Ishikawa (cell line): ENCODE results near the gene ANGEL2.

Experiments
- CEBPB ChIP-seq: IDR thresholded peaks from 2 replicates; pipeline ENCODE4 v1.6.1; 2012
- CREB1 ChIP-seq: IDR thresholded peaks from 2 replicates; pipeline ENCODE4 v1.6.1; 2012; ENCODE audit warnings: low read depth
- EP300 ChIP-seq: IDR thresholded peaks from 2 replicates; pipeline ENCODE4 v1.6.1; 2012; ENCODE audit warnings: borderline replicate concordance
- FOXM1 ChIP-seq: IDR thresholded peaks from 2 replicates; pipeline ENCODE4 v1.6.1; 2012; ENCODE audit warnings: low read depth, borderline replicate concordance
- NFIC ChIP-seq: IDR thresholded peaks from 2 replicates; pipeline ENCODE4 v1.6.1; 2012
- RAD21 ChIP-seq: IDR thresholded peaks from 2 replicates; pipeline ENCODE4 v1.6.1; 2012; ENCODE audit warnings: low read depth
- TAF1 ChIP-seq: IDR thresholded peaks from 2 replicates; pipeline ENCODE4 v1.6.1; 2012; ENCODE audit warnings: low read depth, mild to moderate bottlenecking
- ZBTB7A ChIP-seq: IDR thresholded peaks from 2 replicates; pipeline ENCODE4 v1.6.1; 2012; ENCODE audit warnings: low read depth
- TF ChIP-seq, protein P1 (sequence below): IDR thresholded peaks from 2 replicates; pipeline ENCODE4 v1.6.1; 2012; ENCODE audit warnings: low read depth, mild to moderate bottlenecking
- TF ChIP-seq, protein P2 (sequence below): IDR thresholded peaks from 2 replicates; pipeline ENCODE4 v1.6.1; 2012

DNA sequence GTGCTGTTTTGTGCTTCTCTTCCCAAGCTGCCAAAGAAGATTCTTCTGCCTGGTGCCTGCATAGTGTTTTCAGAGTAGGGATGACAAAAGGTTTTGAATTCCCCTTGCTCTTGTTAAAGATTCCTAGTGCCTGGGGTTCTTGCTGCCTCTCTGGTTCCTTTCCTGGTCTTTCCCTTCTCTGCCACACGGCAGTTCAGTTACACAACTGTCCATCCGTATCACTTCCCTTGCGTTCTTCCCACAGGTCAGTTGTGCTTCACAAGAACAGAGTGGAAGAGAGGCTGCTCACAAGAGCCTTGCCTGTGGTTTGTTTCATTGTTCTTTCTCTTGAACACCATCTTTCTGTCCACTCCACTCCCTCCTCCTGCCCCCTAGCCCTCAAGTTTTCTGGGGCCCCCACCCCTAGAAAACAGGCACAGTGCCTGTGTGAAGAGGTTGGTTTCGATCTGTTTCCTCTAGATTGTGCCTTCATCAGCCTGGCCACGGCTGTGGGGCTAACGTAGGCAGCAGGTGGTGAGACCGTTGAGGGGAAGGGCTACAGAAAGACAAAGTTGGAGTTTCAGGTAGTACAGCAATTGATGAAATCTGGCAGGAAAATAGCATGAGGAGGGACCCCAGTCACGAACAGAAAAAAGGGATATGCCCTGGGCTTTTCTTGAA is 59.6 kb downstream of the ANGEL2 start:
- TF ChIP-seq TAF1 (no peak), NFIC (no peak), RAD21 (no peak), EP300 (no peak), FOXM1 (no peak), CEBPB (no peak), CREB1 (no peak), ZBTB7A (no peak)
- TF ChIP-seq, protein P1, sequence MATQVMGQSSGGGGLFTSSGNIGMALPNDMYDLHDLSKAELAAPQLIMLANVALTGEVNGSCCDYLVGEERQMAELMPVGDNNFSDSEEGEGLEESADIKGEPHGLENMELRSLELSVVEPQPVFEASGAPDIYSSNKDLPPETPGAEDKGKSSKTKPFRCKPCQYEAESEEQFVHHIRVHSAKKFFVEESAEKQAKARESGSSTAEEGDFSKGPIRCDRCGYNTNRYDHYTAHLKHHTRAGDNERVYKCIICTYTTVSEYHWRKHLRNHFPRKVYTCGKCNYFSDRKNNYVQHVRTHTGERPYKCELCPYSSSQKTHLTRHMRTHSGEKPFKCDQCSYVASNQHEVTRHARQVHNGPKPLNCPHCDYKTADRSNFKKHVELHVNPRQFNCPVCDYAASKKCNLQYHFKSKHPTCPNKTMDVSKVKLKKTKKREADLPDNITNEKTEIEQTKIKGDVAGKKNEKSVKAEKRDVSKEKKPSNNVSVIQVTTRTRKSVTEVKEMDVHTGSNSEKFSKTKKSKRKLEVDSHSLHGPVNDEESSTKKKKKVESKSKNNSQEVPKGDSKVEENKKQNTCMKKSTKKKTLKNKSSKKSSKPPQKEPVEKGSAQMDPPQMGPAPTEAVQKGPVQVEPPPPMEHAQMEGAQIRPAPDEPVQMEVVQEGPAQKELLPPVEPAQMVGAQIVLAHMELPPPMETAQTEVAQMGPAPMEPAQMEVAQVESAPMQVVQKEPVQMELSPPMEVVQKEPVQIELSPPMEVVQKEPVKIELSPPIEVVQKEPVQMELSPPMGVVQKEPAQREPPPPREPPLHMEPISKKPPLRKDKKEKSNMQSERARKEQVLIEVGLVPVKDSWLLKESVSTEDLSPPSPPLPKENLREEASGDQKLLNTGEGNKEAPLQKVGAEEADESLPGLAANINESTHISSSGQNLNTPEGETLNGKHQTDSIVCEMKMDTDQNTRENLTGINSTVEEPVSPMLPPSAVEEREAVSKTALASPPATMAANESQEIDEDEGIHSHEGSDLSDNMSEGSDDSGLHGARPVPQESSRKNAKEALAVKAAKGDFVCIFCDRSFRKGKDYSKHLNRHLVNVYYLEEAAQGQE = no peak
- TF ChIP-seq, protein P2, sequence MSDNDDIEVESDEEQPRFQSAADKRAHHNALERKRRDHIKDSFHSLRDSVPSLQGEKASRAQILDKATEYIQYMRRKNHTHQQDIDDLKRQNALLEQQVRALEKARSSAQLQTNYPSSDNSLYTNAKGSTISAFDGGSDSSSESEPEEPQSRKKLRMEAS = no peak
